Measurements from ENCODE around the gene TMEM107.

Gene TMEM107

DNA sequence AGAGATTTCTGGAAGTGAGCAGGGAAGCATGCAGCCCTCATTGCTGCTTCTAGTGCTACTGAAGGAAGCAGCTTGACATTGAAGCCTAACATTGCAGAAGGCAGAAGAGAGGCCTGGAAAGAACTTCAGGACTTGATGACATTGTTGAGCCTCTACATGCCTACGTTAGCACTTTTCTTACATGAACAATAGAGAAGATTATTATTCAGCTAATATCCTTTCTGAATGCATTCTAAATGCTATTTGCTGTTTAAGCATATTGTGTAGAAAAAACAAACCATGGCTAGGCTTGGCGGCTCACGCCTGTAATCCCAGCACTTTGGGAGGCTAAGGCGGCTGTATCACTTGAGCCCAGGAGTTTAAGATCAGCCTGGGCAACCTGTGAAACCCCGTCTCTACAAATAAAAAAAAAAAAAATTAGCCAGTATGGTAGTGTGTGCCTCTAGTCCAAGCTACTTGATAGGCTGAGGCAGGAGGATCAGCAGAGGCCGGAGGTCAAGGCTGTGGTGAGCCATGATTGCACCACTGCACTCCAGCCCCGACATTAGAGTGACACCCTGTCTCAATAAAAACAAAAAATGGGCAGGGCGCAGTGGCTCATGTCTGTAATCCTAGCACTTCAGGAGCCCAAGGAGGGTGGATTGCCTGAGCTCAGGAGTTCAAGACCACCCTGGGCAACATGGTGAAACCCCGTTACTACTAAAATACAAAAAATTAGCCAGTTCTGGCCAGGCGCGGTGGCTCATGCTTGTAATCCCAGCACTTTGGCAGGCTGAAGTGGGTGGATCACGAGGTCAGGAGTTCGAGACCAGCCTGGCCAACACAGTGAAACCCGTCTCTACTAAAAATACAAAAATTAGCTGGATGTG lies 36.4 kb upstream of the TMEM107 start:
- H3K4me1 ChIP-seq (ENCODE audit: control insufficient read depth, insufficient read depth, low read length): 0 out of 2 replicates have a peak, but pooled peaks cover 4% of the 10 kb centered on the region
- no peaks in the 10 kb centered on the region for H3K9me3 ChIP-seq (ENCODE audit: control insufficient read depth, insufficient read depth, low read depth, low read length)

DNA sequence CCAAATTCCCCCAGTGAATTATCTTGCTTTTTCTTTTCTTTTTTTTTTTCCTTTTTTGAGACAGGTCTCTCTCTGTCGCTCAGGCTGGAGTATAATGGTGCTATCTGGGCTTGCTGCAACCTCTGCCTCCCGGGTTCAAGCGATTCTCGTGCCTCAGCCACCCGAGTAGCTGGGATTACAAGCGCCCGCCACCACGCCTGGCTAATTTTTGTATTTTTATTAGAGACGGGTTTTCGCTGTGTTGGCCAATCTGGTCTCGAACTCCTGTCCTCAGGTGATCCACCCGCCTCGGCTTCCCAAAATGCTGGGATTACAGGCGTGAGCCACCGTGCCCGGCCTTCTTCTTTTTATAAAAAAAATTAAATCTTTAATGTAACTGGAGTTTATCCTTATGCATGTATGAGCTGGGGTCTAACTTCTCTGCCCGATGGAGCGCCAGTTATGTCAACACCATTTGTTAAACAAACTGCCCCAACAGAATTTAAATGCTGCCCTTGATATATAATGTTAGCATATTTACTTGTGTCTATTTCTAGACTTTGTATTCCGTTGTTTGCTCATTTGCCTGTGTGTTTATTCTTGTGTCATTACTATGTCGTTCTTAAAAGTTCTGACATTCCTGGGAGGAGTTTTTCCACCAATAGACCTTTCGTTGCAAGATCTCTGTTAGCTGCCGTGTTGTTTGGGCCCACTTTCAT lies 34.7 kb upstream of the TMEM107 start:
- H3K9me3 ChIP-seq (ENCODE audit: control insufficient read depth, insufficient read depth, low read depth, low read length): no peaks in the 10 kb centered on the region
- H3K36me3 ChIP-seq (ENCODE audit: control insufficient read depth, insufficient read depth, low read length): peaks cover 22% of the 10 kb centered on the region
- H3K4me3 ChIP-seq (ENCODE audit: low read depth, low read length): peak overlapping the region; percentile 78
- 0 out of 2 replicates have a peak, but pooled peaks cover 4% of the 10 kb centered on the region for H3K4me1 ChIP-seq (ENCODE audit: control insufficient read depth, insufficient read depth, low read length)
- H3K27ac ChIP-seq (ENCODE audit: low read depth, low read length): no peak overlapping the region
- H3K27me3 ChIP-seq (ENCODE audit: control insufficient read depth, insufficient read depth, low read length): no peaks in the 10 kb centered on the region
- H3K9ac ChIP-seq (ENCODE audit: low read length): peak overlapping the region; percentile 95

More for the DNA sequence above, 36.4 kb upstream of the TMEM107 start:
- Histone ChIP-seq H3K27ac (ENCODE audit: low read depth, low read length) (no peak overlapping the region), H3K4me3 (ENCODE audit: low read depth, low read length) (no peak overlapping the region), H3K36me3 (ENCODE audit: control insufficient read depth, insufficient read depth, low read length) (peaks cover 6% of the 10 kb centered on the region), H3K9ac (ENCODE audit: low read length) (no peak overlapping the region), H3K27me3 (ENCODE audit: control insufficient read depth, insufficient read depth, low read length) (no peaks in the 10 kb centered on the region)

DNA sequence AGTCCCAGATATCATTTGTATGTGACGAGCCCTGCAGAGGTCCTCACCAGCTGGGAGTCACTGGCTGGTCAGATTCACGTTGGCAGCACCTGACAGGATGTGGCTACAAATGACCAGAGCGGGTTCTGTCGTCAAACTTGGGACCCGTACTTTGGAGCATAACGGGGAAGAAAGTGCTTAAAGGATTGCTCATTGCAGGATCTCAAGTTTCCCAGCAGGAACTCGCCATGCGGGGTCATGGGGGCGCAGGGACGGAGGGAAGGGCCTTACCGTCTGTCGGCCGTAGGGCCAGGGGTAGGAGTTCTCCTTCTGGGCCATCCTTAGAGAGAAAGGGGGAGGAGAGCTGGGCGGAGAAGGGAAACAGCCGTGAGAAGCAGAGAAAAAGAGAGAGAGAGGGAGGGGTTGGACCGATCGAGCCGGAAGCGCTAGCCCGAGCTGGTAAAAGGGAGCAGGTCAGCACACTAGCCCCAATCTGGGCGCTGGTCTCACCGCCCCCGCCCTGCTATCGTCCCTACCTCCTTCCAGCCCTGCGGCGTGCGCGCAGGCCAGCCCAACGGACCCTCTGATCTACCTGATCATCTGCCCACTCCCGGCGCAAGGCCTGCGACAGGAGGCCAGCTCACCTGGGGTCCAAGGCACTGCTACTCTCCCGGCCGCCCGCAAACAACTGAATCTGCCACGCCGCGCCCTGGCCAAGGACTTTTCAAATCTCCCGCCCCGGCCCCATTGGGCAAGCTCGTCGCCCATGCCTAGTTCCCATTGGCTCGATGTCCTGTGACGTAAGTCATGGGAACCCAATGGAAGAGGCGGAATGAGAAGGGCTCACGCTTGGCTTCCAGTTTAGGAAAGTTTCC lies 34.0 kb upstream of the TMEM107 start, which contains the start of gene AURKB:
TSS of gene AURKB (minus strand) at position 669 of the 854 bp plus-strand sequence. CDS start at position 318, 351 bp downstream.
- Histone ChIP-seq H3K9ac (ENCODE audit: low read length) (peak within 1 kb of the TSS; percentile 95), H3K4me3 (ENCODE audit: low read depth, low read length) (peak within 1 kb of the TSS; percentile 78), H3K27me3 (ENCODE audit: control insufficient read depth, insufficient read depth, low read length) (no peaks in the 10 kb centered on the region), H3K36me3 (ENCODE audit: control insufficient read depth, insufficient read depth, low read length) (peaks cover 30% of the 10 kb centered on the region), H3K4me1 (ENCODE audit: control insufficient read depth, insufficient read depth, low read length) (0 out of 2 replicates have a peak, but pooled peaks cover 4% of the 10 kb centered on the region), H3K9me3 (ENCODE audit: control insufficient read depth, insufficient read depth, low read depth, low read length) (no peaks in the 10 kb centered on the region), H3K27ac (ENCODE audit: low read depth, low read length) (peak within 1 kb of the TSS; percentile 78)

DNA sequence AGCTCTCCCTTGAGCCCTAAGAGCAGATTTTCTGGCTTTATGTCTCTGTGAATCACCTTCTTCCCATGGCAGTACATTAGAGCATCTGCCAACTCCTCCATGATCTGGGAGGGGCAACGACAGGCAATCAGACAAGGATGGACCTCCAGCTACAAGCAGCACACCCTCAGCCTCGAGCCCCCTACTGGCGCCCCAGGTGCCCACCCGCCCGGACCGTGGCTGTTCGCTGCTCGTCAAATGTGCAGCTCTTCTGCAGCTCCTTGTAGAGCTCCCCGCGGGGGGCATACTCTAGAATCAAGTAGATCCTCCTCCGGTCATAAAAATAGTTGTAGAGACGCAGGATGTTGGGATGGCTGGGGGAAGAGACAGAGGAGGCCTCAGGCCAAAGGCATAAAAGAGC lies 30.4 kb upstream of the TMEM107 start:
- Histone ChIP-seq H3K4me3 (ENCODE audit: low read depth, low read length) (no peak overlapping the region), H3K9me3 (ENCODE audit: control insufficient read depth, insufficient read depth, low read depth, low read length) (no peaks in the 10 kb centered on the region), H3K36me3 (ENCODE audit: control insufficient read depth, insufficient read depth, low read length) (peaks cover 53% of the 10 kb centered on the region), H3K9ac (ENCODE audit: low read length) (no peak overlapping the region), H3K27me3 (ENCODE audit: control insufficient read depth, insufficient read depth, low read length) (no peaks in the 10 kb centered on the region), H3K27ac (ENCODE audit: low read depth, low read length) (no peak overlapping the region), H3K4me1 (ENCODE audit: control insufficient read depth, insufficient read depth, low read length) (0 out of 2 replicates have a peak, but pooled peaks cover 4% of the 10 kb centered on the region)

DNA sequence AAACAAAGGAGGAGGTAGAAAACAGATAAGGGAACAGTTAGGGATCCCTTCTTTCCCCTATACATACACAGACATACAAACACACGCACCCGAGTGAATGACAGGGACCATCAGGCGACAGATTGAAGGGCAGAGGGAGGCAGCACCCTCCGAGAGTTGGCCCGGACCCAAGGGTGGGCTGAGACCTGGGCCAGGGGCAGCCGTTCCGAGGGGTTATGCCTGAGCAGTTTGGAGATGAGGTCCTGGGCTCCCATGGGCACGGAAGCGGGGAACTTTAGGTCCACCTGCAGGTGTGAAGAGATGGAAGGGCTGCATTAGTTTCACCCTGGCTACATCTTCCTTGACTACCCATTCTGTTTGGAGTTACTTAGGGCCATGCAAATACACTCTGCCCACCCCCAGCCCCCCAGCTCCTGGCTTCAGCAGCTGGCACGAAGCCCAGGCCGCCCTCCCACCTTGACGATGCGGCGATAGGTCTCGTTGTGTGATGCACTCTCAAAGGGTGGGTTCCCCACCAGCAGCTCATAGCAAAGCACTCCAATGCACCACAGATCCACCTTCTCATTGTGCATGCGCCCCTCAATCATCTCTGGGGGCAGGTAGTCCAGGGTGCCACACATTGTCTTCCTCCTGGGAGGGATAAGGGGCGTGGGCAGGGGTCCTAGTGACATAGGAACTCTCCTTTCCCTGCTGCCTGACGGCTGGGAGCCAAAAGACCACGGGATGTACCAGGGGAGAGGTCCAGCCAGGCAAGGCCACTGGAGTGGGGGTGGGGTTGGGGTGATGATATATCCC lies 28.8 kb upstream of the TMEM107 start:
- no peak overlapping the region for H3K27ac ChIP-seq (ENCODE audit: low read depth, low read length)

DNA sequence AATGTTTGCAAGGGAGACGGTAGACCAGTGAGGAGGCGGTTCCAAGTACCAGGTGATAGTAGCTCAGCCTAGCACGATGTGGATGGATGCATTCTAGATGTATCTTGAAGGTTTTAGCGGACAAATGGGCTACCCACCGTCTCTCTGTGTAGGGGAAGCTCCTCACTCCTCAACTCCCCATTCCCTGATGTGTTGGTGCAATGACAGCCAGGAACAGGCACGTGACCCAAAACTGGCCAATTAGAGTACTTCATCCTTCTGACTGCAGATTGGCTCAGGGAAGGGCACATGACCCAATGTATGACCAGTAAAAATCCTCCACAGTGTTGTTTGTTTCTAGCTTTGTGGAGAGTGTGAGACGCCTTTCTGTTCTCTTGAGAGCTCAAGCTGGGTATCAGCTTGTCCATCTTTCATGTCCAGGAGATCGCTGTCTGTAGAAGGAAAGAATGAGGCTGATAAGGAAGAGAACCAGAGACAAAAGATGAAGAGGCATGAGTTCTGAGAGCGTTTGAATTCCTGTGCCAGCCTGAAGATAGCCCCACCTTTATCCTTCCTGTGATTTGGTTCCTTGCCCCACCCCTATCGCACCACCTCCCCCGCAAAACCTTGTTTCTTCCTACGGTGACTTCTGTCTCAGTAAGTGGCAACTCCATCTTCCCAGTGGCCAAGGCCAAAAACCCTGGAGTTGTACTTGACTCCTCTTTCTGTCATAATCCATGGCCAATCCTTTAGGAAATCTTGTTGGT lies 16.1 kb upstream of the TMEM107 start:
- Histone ChIP-seq H3K4me3 (ENCODE audit: low read depth, low read length) (peak overlapping the region; percentile 55), H3K27me3 (ENCODE audit: control insufficient read depth, insufficient read depth, low read length) (peaks cover 15% of the 10 kb centered on the region), H3K9me3 (ENCODE audit: control insufficient read depth, insufficient read depth, low read depth, low read length) (no peaks in the 10 kb centered on the region), H3K36me3 (ENCODE audit: control insufficient read depth, insufficient read depth, low read length) (no peaks in the 10 kb centered on the region), H3K4me1 (ENCODE audit: control insufficient read depth, insufficient read depth, low read length) (peaks cover 16% of the 10 kb centered on the region), H3K9ac (ENCODE audit: low read length) (peak overlapping the region; percentile 40), H3K27ac (ENCODE audit: low read depth, low read length) (no peak overlapping the region)

More for the DNA sequence above, 28.8 kb upstream of the TMEM107 start:
- peaks cover 53% of the 10 kb centered on the region for H3K36me3 ChIP-seq (ENCODE audit: control insufficient read depth, insufficient read depth, low read length)
- H3K27me3 ChIP-seq (ENCODE audit: control insufficient read depth, insufficient read depth, low read length): no peaks in the 10 kb centered on the region
- H3K4me3 ChIP-seq (ENCODE audit: low read depth, low read length): no peak overlapping the region
- H3K9ac ChIP-seq (ENCODE audit: low read length): no peak overlapping the region
- H3K4me1 ChIP-seq (ENCODE audit: control insufficient read depth, insufficient read depth, low read length): no peaks in the 10 kb centered on the region
- H3K9me3 ChIP-seq (ENCODE audit: control insufficient read depth, insufficient read depth, low read depth, low read length): no peaks in the 10 kb centered on the region

DNA sequence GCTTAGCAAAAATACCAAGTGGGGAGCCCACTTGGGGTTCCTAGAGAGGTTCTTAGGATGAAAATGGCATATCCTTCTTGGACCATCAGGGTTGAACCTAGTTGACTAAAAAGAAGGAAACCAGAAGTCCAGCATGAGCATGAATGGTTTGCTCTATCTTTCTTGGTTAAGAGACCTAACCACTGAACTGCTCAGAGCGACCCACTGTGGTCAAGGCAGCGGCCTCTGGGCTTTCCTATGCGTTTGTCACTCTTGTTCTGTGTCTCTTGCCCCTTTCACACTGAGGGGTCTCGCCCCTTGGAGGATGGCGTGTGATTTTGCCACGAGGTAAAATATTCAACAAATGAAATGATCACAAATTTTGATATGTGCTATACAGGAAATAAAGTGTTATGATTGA lies 14.3 kb upstream of the TMEM107 start:
- Histone ChIP-seq H3K36me3 (ENCODE audit: control insufficient read depth, insufficient read depth, low read length) (no peaks in the 10 kb centered on the region), H3K27ac (ENCODE audit: low read depth, low read length) (no peak overlapping the region), H3K9ac (ENCODE audit: low read length) (no peak overlapping the region), H3K27me3 (ENCODE audit: control insufficient read depth, insufficient read depth, low read length) (peaks cover 15% of the 10 kb centered on the region), H3K4me1 (ENCODE audit: control insufficient read depth, insufficient read depth, low read length) (peaks cover 16% of the 10 kb centered on the region), H3K4me3 (ENCODE audit: low read depth, low read length) (peak overlapping the region; percentile 77), H3K9me3 (ENCODE audit: control insufficient read depth, insufficient read depth, low read depth, low read length) (no peaks in the 10 kb centered on the region)

DNA sequence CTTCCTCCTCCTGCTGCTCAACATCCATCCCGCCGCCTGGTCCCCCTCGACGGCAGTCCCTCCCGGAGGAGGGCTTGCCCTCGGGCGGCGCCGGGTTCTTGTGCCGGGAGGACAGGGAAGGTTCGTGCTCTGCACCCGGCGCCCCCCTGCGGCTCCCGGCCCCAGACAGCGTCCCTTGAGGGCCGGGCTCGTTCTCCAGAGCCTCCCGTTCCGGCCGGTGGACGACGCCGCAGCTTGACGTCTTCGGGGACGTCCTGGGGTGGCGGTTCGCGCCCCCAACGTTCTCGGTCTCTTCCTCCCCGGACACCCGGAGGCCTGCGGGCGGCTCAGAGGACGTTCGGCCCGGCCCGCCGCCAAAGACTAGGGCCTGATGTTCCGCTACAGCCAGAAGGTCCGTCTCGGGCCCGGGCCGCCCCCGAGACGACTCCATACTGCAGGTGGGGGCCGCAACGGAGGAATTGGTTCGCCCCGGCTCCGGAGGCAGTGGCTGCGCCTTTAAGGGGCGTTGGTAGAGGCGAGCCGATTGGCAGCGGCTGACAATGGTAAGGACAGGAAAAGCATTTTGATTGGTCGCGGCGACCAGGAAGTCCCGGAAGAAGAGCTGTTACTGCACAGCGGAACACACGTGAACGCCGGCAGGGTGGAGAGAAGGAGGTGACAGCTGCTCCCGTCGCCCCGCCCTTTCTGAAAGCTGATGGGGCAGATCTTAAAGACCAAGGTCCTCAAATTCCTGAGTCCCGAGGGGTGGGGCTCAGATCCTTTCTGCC lies 13.7 kb upstream of the TMEM107 start, which contains the start of gene BORCS6:
TSS of gene BORCS6 (minus strand) at position 470 of the 767 bp plus-strand sequence. CDS start at position 430, 40 bp downstream.
- H3K4me3 ChIP-seq (ENCODE audit: low read depth, low read length): peak within 1 kb of the TSS; percentile 77
- H3K9ac ChIP-seq (ENCODE audit: low read length): peak within 1 kb of the TSS; percentile 61
- no peaks in the 10 kb centered on the region for H3K36me3 ChIP-seq (ENCODE audit: control insufficient read depth, insufficient read depth, low read length)
- peaks cover 15% of the 10 kb centered on the region for H3K27me3 ChIP-seq (ENCODE audit: control insufficient read depth, insufficient read depth, low read length)
- H3K4me1 ChIP-seq (ENCODE audit: control insufficient read depth, insufficient read depth, low read length): peaks cover 16% of the 10 kb centered on the region
- no peak within 1 kb of the TSS; the same call in 1 of the 2 replicates for H3K27ac ChIP-seq (ENCODE audit: low read depth, low read length)
- no peaks in the 10 kb centered on the region for H3K9me3 ChIP-seq (ENCODE audit: control insufficient read depth, insufficient read depth, low read depth, low read length)

DNA sequence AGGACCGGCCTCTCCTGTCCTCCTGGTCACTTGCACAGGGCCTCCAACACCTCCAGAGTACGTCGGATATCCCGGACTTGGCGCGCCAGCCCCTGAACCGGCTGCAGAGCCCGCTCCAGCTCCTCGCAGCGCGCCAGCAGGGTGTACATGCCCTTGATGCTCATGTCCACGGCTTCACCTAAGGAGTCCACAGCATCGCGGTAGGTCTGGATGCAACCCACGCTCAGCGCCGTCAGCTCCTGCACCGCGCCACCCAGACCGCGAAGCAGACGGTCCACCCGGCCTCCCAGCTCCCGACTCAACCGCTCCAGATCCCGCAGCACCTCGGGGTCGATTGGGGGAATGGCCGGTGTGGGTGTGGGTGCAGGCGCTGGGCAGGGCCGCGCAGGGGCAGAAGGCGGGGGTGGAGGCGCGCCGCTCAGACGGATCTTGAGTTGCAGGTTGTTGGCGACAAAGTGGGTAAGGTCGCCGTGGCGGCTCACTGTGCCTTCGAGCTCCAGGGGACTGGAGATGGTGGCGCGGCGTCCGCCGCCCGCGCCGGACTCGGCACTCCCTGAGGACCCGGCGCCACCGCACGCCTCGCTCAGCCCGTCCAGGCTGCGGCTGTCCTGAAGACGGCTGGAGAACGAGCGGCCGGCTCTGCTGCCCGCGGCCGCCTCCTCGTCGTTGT lies 13.0 kb upstream of the TMEM107 start:
- no peaks in the 10 kb centered on the region for H3K9me3 ChIP-seq (ENCODE audit: control insufficient read depth, insufficient read depth, low read depth, low read length)
- no peak overlapping the region for H3K27ac ChIP-seq (ENCODE audit: low read depth, low read length)
- peaks cover 16% of the 10 kb centered on the region for H3K4me1 ChIP-seq (ENCODE audit: control insufficient read depth, insufficient read depth, low read length)
- no peaks in the 10 kb centered on the region for H3K36me3 ChIP-seq (ENCODE audit: control insufficient read depth, insufficient read depth, low read length)
- H3K4me3 ChIP-seq (ENCODE audit: low read depth, low read length): peak overlapping the region; percentile 77
- peaks cover 15% of the 10 kb centered on the region for H3K27me3 ChIP-seq (ENCODE audit: control insufficient read depth, insufficient read depth, low read length)
- peak overlapping the region; percentile 61 for H3K9ac ChIP-seq (ENCODE audit: low read length)
